Caco-2 (cell line): Measurements from ENCODE around the gene KIAA0513. TPM values are rescaled to one million over a fixed set of nuclear protein-coding genes. Genes with fewer than 3 reads are reported as not detected.

Experiments
- BruUV-seq: library from RNA; stranded (reverse); fragments of 400-500 nt; replicated peaks from 2 replicates; lab custom pipeline; 2021; lab: Mats Ljungman, UMichigan
- CTCF ChIA-PET: fragments of 300-600 bp; sonication (Branson Sonifier 250); formaldehyde crosslinking; loops from one replicate; lab custom pipeline; 2022; ENCODE audit warnings: antibody characterized with exemption; lab: Charles Lee
- POLR2A ChIA-PET: fragments of 300-600 bp; sonication (Branson Sonifier 250); formaldehyde crosslinking; loops from one replicate; lab custom pipeline; 2022; ENCODE audit warnings: antibody characterized with exemption; lab: Charles Lee
- DNase-seq, 2 experiments: peaks; one replicate each; pipeline versions ENCODE4 v3.0.0 to v3.0.0-alpha.2; 2020 to 2022
- H3K27me3 ChIP-seq: replicated peaks from 2 replicates; pipeline ENCODE4 v1.6.0; 2011; ENCODE audit warnings: low read length; ENCODE audit not compliant: control insufficient read depth, insufficient read depth
- H3K36me3 ChIP-seq: 2 replicates; pipeline ENCODE4 v1.5.1; 2011; ENCODE audit warnings: low read length; ENCODE audit not compliant: control insufficient read depth, insufficient read depth
- H3K4me1 ChIP-seq: fragments of 250-450 bp; sonication (Bioruptor Pico); 2 replicates; pipeline ENCODE4 v1.5.1; 2020; ENCODE audit warnings: mild to moderate bottlenecking
- H3K4me3 ChIP-seq: 2 replicates; pipeline ENCODE4 v1.5.1; 2011; ENCODE audit warnings: low read depth, mild to moderate bottlenecking, control low read depth, low read length
- H3K9me3 ChIP-seq: fragments of 250-450 bp; sonication (Bioruptor Pico); 2 replicates; pipeline ENCODE4 v1.5.1; 2020; ENCODE audit warnings: mild to moderate bottlenecking, moderate library complexity
- H3K27ac Mint-ChIP-seq: one replicate; pipeline ENCODE4 v1.8.0; 2022; ENCODE audit warnings: mixed read lengths; ENCODE audit not compliant: unreplicated experiment
- H3K27me3 Mint-ChIP-seq: one replicate; pipeline ENCODE4 v1.8.0; 2022; ENCODE audit warnings: mixed read lengths; ENCODE audit not compliant: insufficient read depth, unreplicated experiment
- H3K36me3 Mint-ChIP-seq: one replicate; pipeline ENCODE4 v1.8.0; 2022; ENCODE audit warnings: mild to moderate bottlenecking, mixed read lengths; ENCODE audit not compliant: insufficient read depth, unreplicated experiment
- H3K4me1 Mint-ChIP-seq: one replicate; pipeline ENCODE4 v1.8.0; 2022; ENCODE audit warnings: low read depth, mixed read lengths; ENCODE audit not compliant: unreplicated experiment
- H3K4me3 Mint-ChIP-seq: one replicate; pipeline ENCODE4 v1.8.0; 2022; ENCODE audit warnings: mild to moderate bottlenecking, moderate library complexity, mixed read lengths; ENCODE audit not compliant: unreplicated experiment
- H3K9me3 Mint-ChIP-seq: one replicate; pipeline ENCODE4 v1.8.0; 2022; ENCODE audit warnings: mixed read lengths; ENCODE audit not compliant: unreplicated experiment
- intact Hi-C: fragments of 100-400 bp; cut with micrococcal nuclease; formaldehyde crosslinking; loops from one replicate; pipeline ENCODE4 v1.10.0; 2022; ENCODE audit not compliant: unreplicated experiment
- total RNA-seq: library from RNA; stranded (reverse); gene quantifications from 2 replicates; pipeline ENCODE4 v1.2.3, GENCODE V29; 2022
- TF ChIP-seq, protein P1 (sequence below), 2 experiments: fragments of 200-600 bp in 1 of 2; IDR thresholded peaks; 1 replicate in 1 of 2; 2 replicates in 1 of 2; pipeline versions ENCODE4 v1.5.1 to v1.8.0; 2011 to 2022; ENCODE audit warnings: antibody characterized with exemption in 1 of 2, control low read depth in 1 of 2, inconsistent platforms in 1 of 2, low read depth in 1 of 2, low read length in 1 of 2, mild to moderate bottlenecking in 1 of 2, moderate library complexity in 1 of 2; ENCODE audit not compliant: insufficient read depth in 1 of 2, severe bottlenecking in 1 of 2, unreplicated experiment in 1 of 2

KIAA0513 gene
- total RNA-seq, 1 experiment from 2014 or later = 7.9 TPM

GRCh38 chr16:85090873-85091521 lies 63.4 kb downstream of the KIAA0513 start:
- BruUV-seq = no TSS peak
- no peaks in the 10 kb centered on the region for H3K4me1 Mint-ChIP-seq
- no peaks in the 10 kb centered on the region for H3K36me3 Mint-ChIP-seq
- no peak overlapping the region for H3K4me3 ChIP-seq
- H3K27me3 Mint-ChIP-seq = peaks cover 3% of the 10 kb centered on the region
- H3K9me3 Mint-ChIP-seq = no peaks in the 10 kb centered on the region
- H3K9me3 ChIP-seq = no peaks in the 10 kb centered on the region
- intact Hi-C loops = no loop called here
- no peaks in the 10 kb centered on the region for H3K27me3 ChIP-seq
- POLR2A ChIA-PET = interaction anchor here (0.6 kb wide), 1 partner anchor 544 kb away, joined by 3 read pairs; no protein-coding TSS in a partner anchor
- no peak overlapping the region for H3K27ac Mint-ChIP-seq
- CTCF ChIA-PET = interaction anchor here (0.6 kb wide), 1 partner anchor 227 kb away, joined by 3 read pairs; no protein-coding TSS in a partner anchor
- H3K4me1 ChIP-seq = 0 out of 2 replicates have a peak, but pooled peaks cover 4% of the 10 kb centered on the region
- TF ChIP-seq, protein P1, sequence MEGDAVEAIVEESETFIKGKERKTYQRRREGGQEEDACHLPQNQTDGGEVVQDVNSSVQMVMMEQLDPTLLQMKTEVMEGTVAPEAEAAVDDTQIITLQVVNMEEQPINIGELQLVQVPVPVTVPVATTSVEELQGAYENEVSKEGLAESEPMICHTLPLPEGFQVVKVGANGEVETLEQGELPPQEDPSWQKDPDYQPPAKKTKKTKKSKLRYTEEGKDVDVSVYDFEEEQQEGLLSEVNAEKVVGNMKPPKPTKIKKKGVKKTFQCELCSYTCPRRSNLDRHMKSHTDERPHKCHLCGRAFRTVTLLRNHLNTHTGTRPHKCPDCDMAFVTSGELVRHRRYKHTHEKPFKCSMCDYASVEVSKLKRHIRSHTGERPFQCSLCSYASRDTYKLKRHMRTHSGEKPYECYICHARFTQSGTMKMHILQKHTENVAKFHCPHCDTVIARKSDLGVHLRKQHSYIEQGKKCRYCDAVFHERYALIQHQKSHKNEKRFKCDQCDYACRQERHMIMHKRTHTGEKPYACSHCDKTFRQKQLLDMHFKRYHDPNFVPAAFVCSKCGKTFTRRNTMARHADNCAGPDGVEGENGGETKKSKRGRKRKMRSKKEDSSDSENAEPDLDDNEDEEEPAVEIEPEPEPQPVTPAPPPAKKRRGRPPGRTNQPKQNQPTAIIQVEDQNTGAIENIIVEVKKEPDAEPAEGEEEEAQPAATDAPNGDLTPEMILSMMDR (IDR thresholded peaks at IDR 0.05; ENCODE audit: insufficient read depth in 1 of 2, low read depth in 1 of 2, low read length in 1 of 2, severe bottlenecking in 1 of 2, unreplicated experiment in 1 of 2) = no peak
- H3K36me3 ChIP-seq = no peaks in the 10 kb centered on the region
- no peak for DNase-seq
- H3K4me3 Mint-ChIP-seq = no peak overlapping the region

- intact Hi-C loops = no loop called here
- Mint-ChIP-seq H3K36me3 (no peaks in the 10 kb centered on the region), H3K4me3 (no peak overlapping the region), H3K4me1 (no peaks in the 10 kb centered on the region), H3K27me3 (peaks cover 3% of the 10 kb centered on the region), H3K27ac (no peak overlapping the region), H3K9me3 (no peaks in the 10 kb centered on the region)
- 0 out of 2 replicates have a peak, but pooled peaks cover 4% of the 10 kb centered on the region for H3K4me1 ChIP-seq
- DNase-seq = no peak
- no TSS peak for BruUV-seq
- no peaks in the 10 kb centered on the region for H3K36me3 ChIP-seq
- H3K27me3 ChIP-seq = no peaks in the 10 kb centered on the region
- H3K9me3 ChIP-seq = no peaks in the 10 kb centered on the region
- POLR2A ChIA-PET = no interaction called here
- TF ChIP-seq, protein P1 (IDR thresholded peaks at IDR 0.05; ENCODE audit: insufficient read depth in 1 of 2, low read depth in 1 of 2, low read length in 1 of 2, severe bottlenecking in 1 of 2, unreplicated experiment in 1 of 2) = no peak
- H3K4me3 ChIP-seq = no peak overlapping the region
- CTCF ChIA-PET = no interaction called here
These were observed 63.9 kb downstream of the KIAA0513 start for GRCh38 chr16:85091522-85091910.

DNA sequence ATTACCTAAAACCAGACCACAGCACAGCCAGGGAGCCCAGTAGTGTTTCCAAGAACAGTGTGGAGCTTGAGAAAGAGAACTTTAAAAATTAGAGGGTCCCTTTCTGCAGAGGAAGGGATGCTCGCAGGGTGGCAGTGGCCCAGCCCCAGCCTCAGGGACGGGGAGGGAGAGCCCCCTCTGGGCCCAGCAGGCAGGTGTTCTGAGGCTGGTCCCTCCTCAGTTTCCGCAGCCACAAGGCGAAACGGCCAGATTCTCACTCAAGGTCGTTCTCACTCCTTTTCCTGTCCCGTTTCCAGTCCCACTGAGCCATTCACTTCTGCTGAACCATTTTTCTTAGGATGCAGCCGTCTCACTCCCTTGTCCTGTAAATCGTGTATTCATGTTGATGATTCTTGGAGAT lies 64.7 kb downstream of the KIAA0513 start:
- Mint-ChIP-seq H3K4me1 (no peaks in the 10 kb centered on the region), H3K4me3 (no peak overlapping the region), H3K27ac (no peak overlapping the region), H3K9me3 (no peaks in the 10 kb centered on the region), H3K27me3 (peaks cover 3% of the 10 kb centered on the region), H3K36me3 (no peaks in the 10 kb centered on the region)
- H3K9me3 ChIP-seq = no peaks in the 10 kb centered on the region
- H3K4me3 ChIP-seq = no peak overlapping the region
- POLR2A ChIA-PET = no interaction called here
- no peaks in the 10 kb centered on the region for H3K4me1 ChIP-seq
- no TSS peak for BruUV-seq
- no peaks in the 10 kb centered on the region for H3K27me3 ChIP-seq
- no peaks in the 10 kb centered on the region for H3K36me3 ChIP-seq
- TF ChIP-seq, protein P1 (IDR thresholded peaks at IDR 0.05; ENCODE audit: insufficient read depth in 1 of 2, low read depth in 1 of 2, low read length in 1 of 2, severe bottlenecking in 1 of 2, unreplicated experiment in 1 of 2) = no peak
- no peak for DNase-seq
- intact Hi-C loops = no loop called here
- CTCF ChIA-PET = interaction anchor here (0.6 kb wide), 1 partner anchor 8 kb away, joined by 3 read pairs; no protein-coding TSS in a partner anchor
